SK-N-SH treated with all-trans-retinoic acid at 6 μM for 48 hours (cell line): Measurements from ENCODE around the gene KRT15.

ENCODE experiments used
- ATAC-seq: fragments of 200-7000 bp; cut with Tn5 transposase; 3 replicates; pipeline ENCODE4 v1.9.1; 2020; ENCODE audit warnings: mild to moderate bottlenecking, moderate library complexity
- ARNTL ChIP-seq: fragments of 450-650 bp; formaldehyde crosslinking; IDR thresholded peaks from 2 replicates; pipeline ENCODE4 v1.5.0; 2020; ENCODE audit warnings: low read depth, mild to moderate bottlenecking, moderate library complexity, borderline replicate concordance
- BACH2 ChIP-seq: fragments of 250-450 bp; sonication (Bioruptor Pico); IDR thresholded peaks from 2 replicates; pipeline ENCODE4 v1.9.0; 2021; ENCODE audit warnings: mild to moderate bottlenecking, borderline replicate concordance
- CSDC2 ChIP-seq: fragments of 250-450 bp; sonication (Bioruptor Pico); IDR thresholded peaks from 2 replicates; pipeline ENCODE4 v1.5.0; 2020; ENCODE audit warnings: mild to moderate bottlenecking, moderate library complexity
- ESRRG ChIP-seq: fragments of 250-450 bp; sonication (Bioruptor Pico); IDR thresholded peaks from 2 replicates; pipeline ENCODE4 v1.6.1; 2021; ENCODE audit warnings: mild to moderate bottlenecking
- GLIS3 ChIP-seq: fragments of 250-450 bp; sonication (Bioruptor Pico); IDR thresholded peaks from 2 replicates; pipeline ENCODE4 v1.5.0; 2020; ENCODE audit warnings: mild to moderate bottlenecking, moderate library complexity
- ISL1 ChIP-seq: fragments of 250-450 bp; sonication (Bioruptor Pico); IDR thresholded peaks from 2 replicates; pipeline ENCODE4 v2.1.2; 2022; ENCODE audit warnings: mild to moderate bottlenecking, moderate library complexity
- OSR1 ChIP-seq: fragments of 250-450 bp; sonication (Bioruptor Pico); IDR thresholded peaks from 2 replicates; pipeline ENCODE4 v1.8.0; 2022; ENCODE audit warnings: moderate library complexity, mild to moderate bottlenecking, inconsistent platforms
- PPARA ChIP-seq: fragments of 250-450 bp; sonication (Bioruptor Pico); IDR thresholded peaks from 2 replicates; pipeline ENCODE4 v1.5.0; 2020; ENCODE audit warnings: mild to moderate bottlenecking, borderline replicate concordance
- RARB ChIP-seq: fragments of 250-450 bp; sonication (Bioruptor Pico); IDR thresholded peaks from 2 replicates; pipeline ENCODE4 v1.8.0; 2021; ENCODE audit warnings: mild to moderate bottlenecking, moderate library complexity
- SNAI2 ChIP-seq: fragments of 250-450 bp; sonication (Bioruptor Pico); IDR thresholded peaks from 2 replicates; pipeline ENCODE4 v1.5.0; 2020; ENCODE audit warnings: mild to moderate bottlenecking, moderate library complexity
- TCF4 ChIP-seq: fragments of 250-450 bp; sonication (Bioruptor Pico); IDR thresholded peaks from 2 replicates; pipeline ENCODE4 v1.8.0; 2021; ENCODE audit warnings: mild to moderate bottlenecking, moderate library complexity, borderline replicate concordance
- TOX ChIP-seq: fragments of 250-450 bp; sonication (Bioruptor Pico); IDR thresholded peaks from 2 replicates; pipeline ENCODE4 v1.8.0; 2021; ENCODE audit warnings: mild to moderate bottlenecking, moderate library complexity, borderline replicate concordance
- ZFP3 ChIP-seq: fragments of 250-450 bp; sonication (Bioruptor Pico); IDR thresholded peaks from 2 replicates; pipeline ENCODE4 v1.5.0; 2020; ENCODE audit warnings: mild to moderate bottlenecking, moderate library complexity
- ZFP30 ChIP-seq: fragments of 450-650 bp; formaldehyde crosslinking; IDR thresholded peaks from 2 replicates; pipeline ENCODE4 v1.5.0; 2022; ENCODE audit warnings: mild to moderate bottlenecking, moderate library complexity
- ZNF565 ChIP-seq: fragments of 450-650 bp; formaldehyde crosslinking; conservative IDR thresholded peaks from 2 replicates; pipeline ENCODE4 v1.5.0; 2020; ENCODE audit warnings: low read depth, mild to moderate bottlenecking, moderate library complexity
- ZNF70 ChIP-seq: fragments of 450-650 bp; formaldehyde crosslinking; IDR thresholded peaks from 2 replicates; pipeline ENCODE4 v1.5.0; 2020; ENCODE audit warnings: mild to moderate bottlenecking, moderate library complexity
- ZNF8 ChIP-seq: fragments of 450-650 bp; formaldehyde crosslinking; IDR thresholded peaks from 2 replicates; pipeline ENCODE4 v1.5.0; 2020; ENCODE audit warnings: mild to moderate bottlenecking, moderate library complexity
- TF ChIP-seq, protein P1 (sequence below): fragments of 250-450 bp; sonication (Bioruptor Pico); IDR thresholded peaks from 2 replicates; pipeline ENCODE4 v1.5.1; 2021; ENCODE audit warnings: mild to moderate bottlenecking, moderate library complexity
- TF ChIP-seq, protein P2 (sequence below): fragments of 250-450 bp; sonication (Bioruptor Pico); IDR thresholded peaks from 2 replicates; pipeline ENCODE4 v1.5.1; 2020; ENCODE audit warnings: low read depth, mild to moderate bottlenecking, moderate library complexity
- TF ChIP-seq, protein P3 (sequence below): fragments of 250-450 bp; sonication (Bioruptor Pico); IDR thresholded peaks from 2 replicates; pipeline ENCODE4 v1.5.0; 2020; ENCODE audit warnings: mild to moderate bottlenecking, moderate library complexity
- TF ChIP-seq, protein P4 (sequence below): fragments of 250-450 bp; sonication (Bioruptor Pico); IDR thresholded peaks from 2 replicates; pipeline ENCODE4 v1.8.0; 2020; ENCODE audit warnings: mild to moderate bottlenecking, moderate library complexity, borderline replicate concordance
- TF ChIP-seq, protein P5 (sequence below): fragments of 250-450 bp; sonication (Bioruptor Pico); IDR thresholded peaks from 2 replicates; pipeline ENCODE4 v1.8.0; 2021; ENCODE audit warnings: low read depth, mild to moderate bottlenecking, moderate library complexity, borderline replicate concordance

KRT15 gene

DNA sequence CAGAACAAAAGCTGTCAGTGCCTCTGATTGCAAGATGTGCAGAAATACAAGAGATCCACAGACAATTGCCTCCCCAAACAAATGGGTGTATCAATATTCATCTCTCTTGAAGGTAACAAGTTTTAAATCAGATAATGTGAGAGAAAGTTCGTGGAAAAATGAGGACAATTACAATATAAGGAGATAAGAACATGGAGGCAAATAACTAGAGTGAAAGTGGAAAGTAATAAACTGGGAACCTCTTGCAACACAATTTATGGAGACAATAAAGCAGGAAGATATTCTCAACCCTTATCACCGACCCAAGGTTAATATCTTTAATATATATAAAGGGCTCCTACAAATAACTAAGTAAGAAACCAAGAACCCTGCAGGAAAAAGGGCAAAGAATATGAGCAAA lies 23.7 kb upstream of the KRT15 start:
- no peak for TF ChIP-seq ISL1 (CRISPR knock-in tag)
- TF ChIP-seq BACH2 (CRISPR knock-in tag), result no peak
- no peak for TF ChIP-seq PPARA
- TF ChIP-seq, protein P1, sequence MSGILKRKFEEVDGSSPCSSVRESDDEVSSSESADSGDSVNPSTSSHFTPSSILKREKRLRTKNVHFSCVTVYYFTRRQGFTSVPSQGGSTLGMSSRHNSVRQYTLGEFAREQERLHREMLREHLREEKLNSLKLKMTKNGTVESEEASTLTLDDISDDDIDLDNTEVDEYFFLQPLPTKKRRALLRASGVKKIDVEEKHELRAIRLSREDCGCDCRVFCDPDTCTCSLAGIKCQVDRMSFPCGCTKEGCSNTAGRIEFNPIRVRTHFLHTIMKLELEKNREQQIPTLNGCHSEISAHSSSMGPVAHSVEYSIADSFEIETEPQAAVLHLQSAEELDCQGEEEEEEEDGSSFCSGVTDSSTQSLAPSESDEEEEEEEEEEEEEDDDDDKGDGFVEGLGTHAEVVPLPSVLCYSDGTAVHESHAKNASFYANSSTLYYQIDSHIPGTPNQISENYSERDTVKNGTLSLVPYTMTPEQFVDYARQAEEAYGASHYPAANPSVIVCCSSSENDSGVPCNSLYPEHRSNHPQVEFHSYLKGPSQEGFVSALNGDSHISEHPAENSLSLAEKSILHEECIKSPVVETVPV, result no peak
- TF ChIP-seq, protein P2, sequence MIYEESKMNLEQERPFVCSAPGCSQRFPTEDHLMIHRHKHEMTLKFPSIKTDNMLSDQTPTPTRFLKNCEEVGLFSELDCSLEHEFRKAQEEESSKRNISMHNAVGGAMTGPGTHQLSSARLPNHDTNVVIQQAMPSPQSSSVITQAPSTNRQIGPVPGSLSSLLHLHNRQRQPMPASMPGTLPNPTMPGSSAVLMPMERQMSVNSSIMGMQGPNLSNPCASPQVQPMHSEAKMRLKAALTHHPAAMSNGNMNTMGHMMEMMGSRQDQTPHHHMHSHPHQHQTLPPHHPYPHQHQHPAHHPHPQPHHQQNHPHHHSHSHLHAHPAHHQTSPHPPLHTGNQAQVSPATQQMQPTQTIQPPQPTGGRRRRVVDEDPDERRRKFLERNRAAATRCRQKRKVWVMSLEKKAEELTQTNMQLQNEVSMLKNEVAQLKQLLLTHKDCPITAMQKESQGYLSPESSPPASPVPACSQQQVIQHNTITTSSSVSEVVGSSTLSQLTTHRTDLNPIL (CRISPR knock-in tag), result no peak
- no peak for TF ChIP-seq GLIS3
- TF ChIP-seq TOX (CRISPR knock-in tag), result no peak
- ATAC-seq, result no peak

DNA sequence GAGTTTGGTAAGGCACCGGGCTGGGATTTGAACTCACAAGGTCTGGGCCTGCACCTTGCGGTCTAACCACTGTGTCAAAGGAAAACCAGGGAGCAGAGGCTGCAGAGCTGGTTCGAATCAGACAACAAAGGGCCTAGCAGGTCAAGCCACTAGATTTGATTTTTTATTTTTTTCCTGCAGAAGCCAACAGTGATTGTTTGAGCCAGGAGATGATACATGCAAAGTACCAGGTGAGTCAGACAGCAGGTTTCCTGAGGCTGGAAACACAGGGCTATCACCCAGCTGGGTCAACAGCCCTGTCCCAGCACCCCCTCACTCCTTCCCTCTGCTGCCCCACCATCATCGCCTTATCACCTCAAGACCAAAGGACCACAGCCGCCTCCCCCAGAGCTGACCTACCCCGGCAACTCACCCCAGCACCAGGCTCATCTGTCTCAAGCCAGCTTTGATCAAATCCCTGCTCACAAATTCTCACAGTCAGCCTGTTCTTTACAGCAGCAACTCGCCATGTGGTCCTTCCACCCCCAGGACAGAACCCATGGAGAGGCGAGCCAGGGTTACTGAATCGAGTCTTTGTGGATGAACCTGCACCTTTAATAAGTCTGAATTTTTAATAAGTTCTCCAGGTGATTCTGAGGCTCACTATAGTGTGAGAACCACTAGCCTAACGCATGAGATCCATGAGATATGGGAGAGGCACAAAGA lies 22.4 kb upstream of the KRT15 start:
- ATAC-seq, result no peak
- TF ChIP-seq SNAI2 (CRISPR knock-in tag) (no peak), ZFP30 (no peak), TOX (CRISPR knock-in tag) (no peak), RARB (CRISPR knock-in tag) (no peak), ZNF565 (CRISPR knock-in tag) (no peak), CSDC2 (no peak), OSR1 (CRISPR knock-in tag) (no peak), ZFP3 (CRISPR knock-in tag) (no peak), ZNF70 (CRISPR knock-in tag) (no peak)
- TF ChIP-seq, protein P3, sequence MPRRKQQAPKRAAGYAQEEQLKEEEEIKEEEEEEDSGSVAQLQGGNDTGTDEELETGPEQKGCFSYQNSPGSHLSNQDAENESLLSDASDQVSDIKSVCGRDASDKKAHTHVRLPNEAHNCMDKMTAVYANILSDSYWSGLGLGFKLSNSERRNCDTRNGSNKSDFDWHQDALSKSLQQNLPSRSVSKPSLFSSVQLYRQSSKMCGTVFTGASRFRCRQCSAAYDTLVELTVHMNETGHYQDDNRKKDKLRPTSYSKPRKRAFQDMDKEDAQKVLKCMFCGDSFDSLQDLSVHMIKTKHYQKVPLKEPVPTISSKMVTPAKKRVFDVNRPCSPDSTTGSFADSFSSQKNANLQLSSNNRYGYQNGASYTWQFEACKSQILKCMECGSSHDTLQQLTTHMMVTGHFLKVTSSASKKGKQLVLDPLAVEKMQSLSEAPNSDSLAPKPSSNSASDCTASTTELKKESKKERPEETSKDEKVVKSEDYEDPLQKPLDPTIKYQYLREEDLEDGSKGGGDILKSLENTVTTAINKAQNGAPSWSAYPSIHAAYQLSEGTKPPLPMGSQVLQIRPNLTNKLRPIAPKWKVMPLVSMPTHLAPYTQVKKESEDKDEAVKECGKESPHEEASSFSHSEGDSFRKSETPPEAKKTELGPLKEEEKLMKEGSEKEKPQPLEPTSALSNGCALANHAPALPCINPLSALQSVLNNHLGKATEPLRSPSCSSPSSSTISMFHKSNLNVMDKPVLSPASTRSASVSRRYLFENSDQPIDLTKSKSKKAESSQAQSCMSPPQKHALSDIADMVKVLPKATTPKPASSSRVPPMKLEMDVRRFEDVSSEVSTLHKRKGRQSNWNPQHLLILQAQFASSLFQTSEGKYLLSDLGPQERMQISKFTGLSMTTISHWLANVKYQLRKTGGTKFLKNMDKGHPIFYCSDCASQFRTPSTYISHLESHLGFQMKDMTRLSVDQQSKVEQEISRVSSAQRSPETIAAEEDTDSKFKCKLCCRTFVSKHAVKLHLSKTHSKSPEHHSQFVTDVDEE (CRISPR knock-in tag), result no peak
- TF ChIP-seq, protein P4, sequence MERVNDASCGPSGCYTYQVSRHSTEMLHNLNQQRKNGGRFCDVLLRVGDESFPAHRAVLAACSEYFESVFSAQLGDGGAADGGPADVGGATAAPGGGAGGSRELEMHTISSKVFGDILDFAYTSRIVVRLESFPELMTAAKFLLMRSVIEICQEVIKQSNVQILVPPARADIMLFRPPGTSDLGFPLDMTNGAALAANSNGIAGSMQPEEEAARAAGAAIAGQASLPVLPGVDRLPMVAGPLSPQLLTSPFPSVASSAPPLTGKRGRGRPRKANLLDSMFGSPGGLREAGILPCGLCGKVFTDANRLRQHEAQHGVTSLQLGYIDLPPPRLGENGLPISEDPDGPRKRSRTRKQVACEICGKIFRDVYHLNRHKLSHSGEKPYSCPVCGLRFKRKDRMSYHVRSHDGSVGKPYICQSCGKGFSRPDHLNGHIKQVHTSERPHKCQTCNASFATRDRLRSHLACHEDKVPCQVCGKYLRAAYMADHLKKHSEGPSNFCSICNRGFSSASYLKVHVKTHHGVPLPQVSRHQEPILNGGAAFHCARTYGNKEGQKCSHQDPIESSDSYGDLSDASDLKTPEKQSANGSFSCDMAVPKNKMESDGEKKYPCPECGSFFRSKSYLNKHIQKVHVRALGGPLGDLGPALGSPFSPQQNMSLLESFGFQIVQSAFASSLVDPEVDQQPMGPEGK (CRISPR knock-in tag), result no peak
- TF ChIP-seq, protein P2 (CRISPR knock-in tag), result no peak

DNA sequence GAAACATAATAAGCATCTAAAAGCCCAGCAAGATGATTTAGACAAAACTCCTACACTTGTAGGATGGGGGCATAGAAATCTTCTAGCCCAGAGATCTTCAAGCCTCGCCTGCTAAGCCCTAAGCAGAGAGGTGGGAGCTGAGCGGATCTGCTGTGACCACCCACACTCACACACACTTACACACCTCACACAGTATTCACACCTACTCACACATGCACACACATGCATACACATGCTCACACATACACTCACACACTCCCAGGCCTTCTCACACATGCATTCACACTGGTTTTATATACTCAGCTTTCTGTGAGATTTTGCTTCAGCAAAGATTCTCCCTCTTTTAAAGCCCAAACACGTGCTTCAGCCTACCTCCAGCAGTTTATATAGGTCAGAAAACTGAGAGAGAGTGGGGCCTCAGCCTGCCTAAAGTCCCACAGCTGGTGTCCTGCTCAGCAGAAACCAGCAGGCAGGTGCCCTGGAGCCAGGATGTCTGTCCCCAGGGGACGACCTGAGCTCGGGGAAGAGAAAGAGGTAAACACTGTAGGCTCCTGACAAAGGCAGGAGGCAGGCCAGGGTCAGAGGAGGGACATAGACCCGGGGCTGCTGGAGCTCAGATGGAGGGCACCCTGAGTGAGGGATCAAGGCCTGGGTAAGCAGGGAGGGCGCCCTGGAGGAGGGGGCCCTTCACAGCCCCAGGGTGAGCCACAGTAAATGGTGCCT lies 21.4 kb upstream of the KRT15 start:
- TF ChIP-seq ZFP30 (no peak), TOX (CRISPR knock-in tag) (no peak), ZNF8 (CRISPR knock-in tag) (no peak), ESRRG (CRISPR knock-in tag) (no peak), ZNF565 (CRISPR knock-in tag) (no peak), PPARA (no peak), OSR1 (CRISPR knock-in tag) (no peak), RARB (CRISPR knock-in tag) (no peak), CSDC2 (no peak), ZFP3 (CRISPR knock-in tag) (no peak), ARNTL (CRISPR knock-in tag) (no peak), ZNF70 (CRISPR knock-in tag) (no peak), TCF4 (CRISPR knock-in tag) (no peak), SNAI2 (CRISPR knock-in tag) (no peak)
- TF ChIP-seq, protein P3 (CRISPR knock-in tag), result no peak
- TF ChIP-seq, protein P5, sequence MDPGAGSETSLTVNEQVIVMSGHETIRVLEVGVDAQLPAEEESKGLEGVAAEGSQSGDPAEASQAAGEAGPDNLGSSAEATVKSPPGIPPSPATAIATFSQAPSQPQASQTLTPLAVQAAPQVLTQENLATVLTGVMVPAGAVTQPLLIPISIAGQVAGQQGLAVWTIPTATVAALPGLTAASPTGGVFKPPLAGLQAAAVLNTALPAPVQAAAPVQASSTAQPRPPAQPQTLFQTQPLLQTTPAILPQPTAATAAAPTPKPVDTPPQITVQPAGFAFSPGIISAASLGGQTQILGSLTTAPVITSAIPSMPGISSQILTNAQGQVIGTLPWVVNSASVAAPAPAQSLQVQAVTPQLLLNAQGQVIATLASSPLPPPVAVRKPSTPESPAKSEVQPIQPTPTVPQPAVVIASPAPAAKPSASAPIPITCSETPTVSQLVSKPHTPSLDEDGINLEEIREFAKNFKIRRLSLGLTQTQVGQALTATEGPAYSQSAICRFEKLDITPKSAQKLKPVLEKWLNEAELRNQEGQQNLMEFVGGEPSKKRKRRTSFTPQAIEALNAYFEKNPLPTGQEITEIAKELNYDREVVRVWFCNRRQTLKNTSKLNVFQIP (CRISPR knock-in tag), result no peak
- ATAC-seq, result no peak
